Ectodermal cell (in vitro differentiated cells): ENCODE measurements around the gene RGR.

Experiments used
- H3K27ac ChIP-seq: 2 replicates; pipeline ENCODE4 v1.7.0; 2013; ENCODE audit warnings: mild to moderate bottlenecking, low read depth, low read length; ENCODE audit not compliant: insufficient read depth, poor library complexity, severe bottlenecking
- H3K27me3 ChIP-seq: 2 replicates; pipeline ENCODE4 v1.7.0; 2013; ENCODE audit warnings: mild to moderate bottlenecking, low read length; ENCODE audit not compliant: insufficient read depth, control insufficient read depth, poor library complexity, severe bottlenecking
- H3K36me3 ChIP-seq: one replicate; pipeline ENCODE4 v1.7.0; 2013; ENCODE audit warnings: low read length; ENCODE audit not compliant: control insufficient read depth, insufficient read depth
- H3K4me1 ChIP-seq: one replicate; pipeline ENCODE4 v1.7.0; 2013; ENCODE audit warnings: low read length; ENCODE audit not compliant: control insufficient read depth, insufficient read depth
- H3K4me3 ChIP-seq: 2 replicates; pipeline ENCODE4 v1.7.0; 2013; ENCODE audit warnings: low read depth, low read length, control low read depth; ENCODE audit not compliant: insufficient read depth
- H3K9me3 ChIP-seq: 2 replicates; pipeline ENCODE4 v1.7.0; 2013; ENCODE audit warnings: mild to moderate bottlenecking, low read length, moderate library complexity; ENCODE audit not compliant: control insufficient read depth
- WGBS, 2 experiments: methylation state at CpG; one replicate each; pipeline ENCODE4 v1.1.7; 2013; ENCODE audit warnings: missing lambda C conversion rate in 2 of 2; 5-methylcytosine and 5-hydroxymethylcytosine counted together

Gene RGR

GRCh38 chr10:84256510-84257342, 11.9 kb downstream of the RGR start:
- no peaks in the 10 kb centered on the region for H3K9me3 ChIP-seq
- no peak overlapping the region for H3K27ac ChIP-seq
- no peaks in the 10 kb centered on the region for H3K36me3 ChIP-seq
- WGBS, 2 experiments = 62% methylated on average over 35 of the region's 35 CpGs
- no peak overlapping the region for H3K4me3 ChIP-seq
- no peaks in the 10 kb centered on the region for H3K4me1 ChIP-seq
- no peaks in the 10 kb centered on the region for H3K27me3 ChIP-seq

- Histone ChIP-seq H3K27ac (no peak overlapping the region), H3K4me3 (no peak overlapping the region), H3K27me3 (no peaks in the 10 kb centered on the region), H3K9me3 (no peaks in the 10 kb centered on the region), H3K36me3 (no peaks in the 10 kb centered on the region), H3K4me1 (no peaks in the 10 kb centered on the region)
- 84 to 85% methylated on average over 15 of the region's 15 CpGs for WGBS, 2 experiments
These were observed 12.6 kb downstream of the RGR start for GRCh38 chr10:84257343-84258020.

- H3K36me3 ChIP-seq = no peaks in the 10 kb centered on the region
- H3K4me1 ChIP-seq = no peaks in the 10 kb centered on the region
- no peaks in the 10 kb centered on the region for H3K27me3 ChIP-seq
- 91 to 95% methylated on average over 7 of the region's 7 CpGs for WGBS, 2 experiments
- H3K4me3 ChIP-seq = no peak overlapping the region
- H3K27ac ChIP-seq = no peak overlapping the region
- H3K9me3 ChIP-seq = no peaks in the 10 kb centered on the region
These were observed 13.3 kb downstream of the RGR start for GRCh38 chr10:84258034-84258695.

- Histone ChIP-seq H3K4me3 (no peak overlapping the region), H3K27ac (no peak overlapping the region), H3K27me3 (peaks cover 7% of the 10 kb centered on the region), H3K9me3 (no peaks in the 10 kb centered on the region), H3K36me3 (no peaks in the 10 kb centered on the region), H3K4me1 (no peaks in the 10 kb centered on the region)
- WGBS, 2 experiments = 82% methylated on average over 7 of the region's 7 CpGs
These were observed 16.5 kb downstream of the RGR start for GRCh38 chr10:84261236-84261915.

GRCh38 chr10:84262190-84262956, 17.5 kb downstream of the RGR start:
- H3K9me3 ChIP-seq = no peaks in the 10 kb centered on the region
- H3K4me1 ChIP-seq = no peaks in the 10 kb centered on the region
- H3K36me3 ChIP-seq = no peaks in the 10 kb centered on the region
- no peak overlapping the region for H3K4me3 ChIP-seq
- 85 to 90% methylated on average over 13 of the region's 13 CpGs for WGBS, 2 experiments
- H3K27me3 ChIP-seq = peaks cover 7% of the 10 kb centered on the region
- no peak overlapping the region for H3K27ac ChIP-seq

GRCh38 chr10:84263716-84264115, 18.9 kb downstream of the RGR start:
- Histone ChIP-seq H3K9me3 (no peaks in the 10 kb centered on the region), H3K36me3 (no peaks in the 10 kb centered on the region), H3K27ac (no peak overlapping the region), H3K27me3 (peaks cover 7% of the 10 kb centered on the region), H3K4me3 (no peak overlapping the region), H3K4me1 (no peaks in the 10 kb centered on the region)
- 89 to 90% methylated on average over 5 of the region's 5 CpGs for WGBS, 2 experiments

- H3K9me3 ChIP-seq = no peaks in the 10 kb centered on the region
- WGBS, 2 experiments = 10% methylated on average over 11 of the region's 11 CpGs
- H3K36me3 ChIP-seq = no peaks in the 10 kb centered on the region
- no peak overlapping the region for H3K27ac ChIP-seq
- peaks cover 7% of the 10 kb centered on the region for H3K27me3 ChIP-seq
- H3K4me3 ChIP-seq = no peak overlapping the region
- H3K4me1 ChIP-seq = no peaks in the 10 kb centered on the region
These were observed 19.8 kb downstream of the RGR start for GRCh38 chr10:84264611-84265141.

- no peaks in the 10 kb centered on the region for H3K36me3 ChIP-seq
- no peak overlapping the region for H3K27ac ChIP-seq
- H3K27me3 ChIP-seq = peaks cover 7% of the 10 kb centered on the region
- 92% methylated on average over 4 of the region's 4 CpGs for WGBS, 2 experiments
- no peak overlapping the region for H3K4me3 ChIP-seq
- H3K9me3 ChIP-seq = no peaks in the 10 kb centered on the region
- H3K4me1 ChIP-seq = no peaks in the 10 kb centered on the region
These were observed 20.6 kb downstream of the RGR start for GRCh38 chr10:84265418-84265817.

GRCh38 chr10:84267503-84268126, 22.8 kb downstream of the RGR start:
- Histone ChIP-seq H3K27me3 (peaks cover 7% of the 10 kb centered on the region), H3K9me3 (no peaks in the 10 kb centered on the region), H3K4me3 (no peak overlapping the region), H3K27ac (no peak overlapping the region), H3K4me1 (no peaks in the 10 kb centered on the region), H3K36me3 (no peaks in the 10 kb centered on the region)
- 62 to 63% methylated on average over 7 of the region's 7 CpGs for WGBS, 2 experiments
